Measurements from ENCODE around the gene PRKAG2.

DNA sequence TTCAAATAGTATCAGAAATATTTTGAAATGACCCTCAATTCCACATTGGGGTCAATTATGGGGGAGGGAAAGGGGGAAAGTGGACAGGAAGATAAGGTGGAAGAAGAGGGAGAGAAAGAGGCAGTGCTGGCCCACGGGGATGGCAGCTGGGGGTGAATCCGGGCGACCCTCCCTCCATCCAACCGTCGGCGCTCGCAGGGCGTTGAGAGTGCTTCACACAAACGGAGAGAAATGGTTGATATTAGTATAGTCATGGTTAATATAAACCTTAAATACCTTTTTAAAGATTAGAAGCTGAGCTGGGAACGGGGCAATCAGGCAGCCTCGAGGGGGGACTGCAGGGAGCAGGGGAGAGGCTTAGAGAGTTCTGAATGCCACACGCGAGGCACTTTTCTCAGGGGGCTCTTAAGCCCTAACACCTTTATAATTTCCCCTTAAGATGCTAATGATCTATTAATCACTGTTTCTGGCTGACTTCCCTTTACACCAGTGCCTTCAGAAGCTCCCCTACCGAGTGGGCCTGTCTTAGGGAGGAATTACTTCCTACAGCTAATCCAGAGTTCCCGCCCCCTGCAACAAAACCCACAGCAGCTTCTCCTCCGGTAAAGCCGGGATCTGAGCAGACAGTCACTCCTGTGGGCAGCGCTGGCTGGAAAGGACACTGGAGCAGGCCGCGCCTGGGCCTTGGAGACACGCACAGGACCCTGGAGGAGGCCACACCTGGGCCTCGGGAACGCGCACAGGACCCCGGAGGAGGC is 39.5 kb downstream of the PRKAG2 start:
- TF ChIP-seq, protein P1, sequence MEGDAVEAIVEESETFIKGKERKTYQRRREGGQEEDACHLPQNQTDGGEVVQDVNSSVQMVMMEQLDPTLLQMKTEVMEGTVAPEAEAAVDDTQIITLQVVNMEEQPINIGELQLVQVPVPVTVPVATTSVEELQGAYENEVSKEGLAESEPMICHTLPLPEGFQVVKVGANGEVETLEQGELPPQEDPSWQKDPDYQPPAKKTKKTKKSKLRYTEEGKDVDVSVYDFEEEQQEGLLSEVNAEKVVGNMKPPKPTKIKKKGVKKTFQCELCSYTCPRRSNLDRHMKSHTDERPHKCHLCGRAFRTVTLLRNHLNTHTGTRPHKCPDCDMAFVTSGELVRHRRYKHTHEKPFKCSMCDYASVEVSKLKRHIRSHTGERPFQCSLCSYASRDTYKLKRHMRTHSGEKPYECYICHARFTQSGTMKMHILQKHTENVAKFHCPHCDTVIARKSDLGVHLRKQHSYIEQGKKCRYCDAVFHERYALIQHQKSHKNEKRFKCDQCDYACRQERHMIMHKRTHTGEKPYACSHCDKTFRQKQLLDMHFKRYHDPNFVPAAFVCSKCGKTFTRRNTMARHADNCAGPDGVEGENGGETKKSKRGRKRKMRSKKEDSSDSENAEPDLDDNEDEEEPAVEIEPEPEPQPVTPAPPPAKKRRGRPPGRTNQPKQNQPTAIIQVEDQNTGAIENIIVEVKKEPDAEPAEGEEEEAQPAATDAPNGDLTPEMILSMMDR (IDR thresholded peaks at IDR 0.05) = no peak
- no peak for TF ChIP-seq POLR2A (IDR thresholded peaks at IDR 0.05)

Data from Peyer's patch (tissue), 4 donors.